ENCODE measurements around the gene RAMP3. TPM values are rescaled to one million over a fixed set of nuclear protein-coding genes. Genes with fewer than 3 reads are reported as not detected.
"Not testable (repeated sequence)": the region's sequence is repeated elsewhere in the genome, so short reads cannot be mapped to it uniquely, and the experiment has no call there.

The RAMP3 gene
- total RNA-seq: 52.5 TPM
- long read RNA-seq, transcript RAMP3-201 (3 exons, 1,323 nt): major isoform, 70 of 104 reads
- long read RNA-seq, partial matches to known transcripts: 5 of 104 reads
- long read RNA-seq, other reads (novel, unspliced or antisense): 28 of 104 reads

GRCh38 chr7:45157653-45158401, at the start of gene RAMP3:
RAMP3 (plus strand) TSS chr7:45157791; CDS start chr7:45157829, 38 bp downstream.
- DNase-seq (ENCODE audit: low spot score): peak; percentile 67
- intact Hi-C loops (cut with DNase I): loop anchor here (5.0 kb wide), 1 partner anchor 84 kb away; no protein-coding TSS in a partner anchor

GRCh38 chr7:45108863-45109262, 48.7 kb upstream of the RAMP3 start:
- intact Hi-C loops (cut with DNase I): no loop called here
- DNase-seq (ENCODE audit: low spot score): no peak

GRCh38 chr7:45111298-45112223, 46.0 kb upstream of the RAMP3 start, which contains the start of gene TBRG4:
TBRG4 (minus strand) TSS chr7:45111697; CDS start chr7:45109237, 2,460 bp downstream.
- peak; percentile 97 for DNase-seq (ENCODE audit: low spot score)
- intact Hi-C loops (cut with DNase I): loop anchor here (1.0 kb wide), 1 partner anchor 112 kb away; no protein-coding TSS in a partner anchor

- no peak for DNase-seq (ENCODE audit: low spot score)
- intact Hi-C loops (cut with DNase I): no loop called here
These were observed 44.9 kb upstream of the RAMP3 start for GRCh38 chr7:45112648-45113047.

- intact Hi-C loops (cut with DNase I); DNase-seq (ENCODE audit: low spot score): not testable (repeated sequence)
These were observed 43.3 kb upstream of the RAMP3 start for GRCh38 chr7:45114257-45114656.

GRCh38 chr7:45114926-45115325, 42.7 kb upstream of the RAMP3 start:
- DNase-seq (ENCODE audit: low spot score): no peak
- intact Hi-C loops (cut with DNase I): no loop called here

- DNase-seq (ENCODE audit: low spot score): no peak
- intact Hi-C loops (cut with DNase I): no loop called here
These were observed 41.5 kb upstream of the RAMP3 start for GRCh38 chr7:45116048-45116447.

- intact Hi-C loops (cut with DNase I): no loop called here
- peak; percentile 47 for DNase-seq (ENCODE audit: low spot score)
These were observed 40.0 kb upstream of the RAMP3 start for GRCh38 chr7:45117582-45117981.

GRCh38 chr7:45118292-45118691, 39.3 kb upstream of the RAMP3 start:
- DNase-seq (ENCODE audit: low spot score): peak; percentile 27
- intact Hi-C loops (cut with DNase I): no loop called here

- peak; percentile 68 for DNase-seq (ENCODE audit: low spot score)
- intact Hi-C loops (cut with DNase I): no loop called here
These were observed 38.7 kb upstream of the RAMP3 start for GRCh38 chr7:45118889-45119331.

- DNase-seq (ENCODE audit: low spot score): no peak
- intact Hi-C loops (cut with DNase I): no loop called here
These were observed 38.0 kb upstream of the RAMP3 start for GRCh38 chr7:45119550-45119949.

GRCh38 chr7:45122975-45123860, 34.4 kb upstream of the RAMP3 start:
- DNase-seq (ENCODE audit: low spot score): no peak
- intact Hi-C loops (cut with DNase I): no loop called here

GRCh38 chr7:45123913-45124710, 33.5 kb upstream of the RAMP3 start:
- intact Hi-C loops (cut with DNase I): no loop called here
- DNase-seq (ENCODE audit: low spot score): no peak

GRCh38 chr7:45125193-45125904, 32.2 kb upstream of the RAMP3 start:
- intact Hi-C loops (cut with DNase I): no loop called here
- no peak for DNase-seq (ENCODE audit: low spot score)

GRCh38 chr7:45126201-45126600, 31.4 kb upstream of the RAMP3 start:
- no peak for DNase-seq (ENCODE audit: low spot score)
- intact Hi-C loops (cut with DNase I): no loop called here

- no peak for DNase-seq (ENCODE audit: low spot score)
- intact Hi-C loops (cut with DNase I): no loop called here
These were observed 30.7 kb upstream of the RAMP3 start for GRCh38 chr7:45126920-45127319.

GRCh38 chr7:45129181-45129800, 28.3 kb upstream of the RAMP3 start:
- DNase-seq (ENCODE audit: low spot score): no peak
- intact Hi-C loops (cut with DNase I): no loop called here
